Bronchial epithelial cell (primary cell): ENCODE measurements around the gene MDH1B. TPM values are rescaled to one million over a fixed set of nuclear protein-coding genes. Genes with fewer than 3 reads are reported as not detected.

ENCODE experiments used
- DNase-seq: peaks from one replicate; pipeline ENCODE4 v3.0.0-alpha.2; 2010; ENCODE audit warnings: low read depth
- FAIRE-seq: peaks from 2 replicates; lab custom pipeline; 2011; peaks lifted over from hg19 to GRCh38; lab: Jason Lieb, UNC
- H3K27me3 ChIP-seq: 2 replicates; pipeline ENCODE4 v1.5.1; 2011; ENCODE audit warnings: low read length; ENCODE audit not compliant: control insufficient read depth, insufficient read depth
- H3K36me3 ChIP-seq: 2 replicates; pipeline ENCODE4 v1.5.1; 2011; ENCODE audit warnings: low read length; ENCODE audit not compliant: control insufficient read depth, insufficient read depth
- H3K4me3 ChIP-seq: 2 replicates; pipeline ENCODE4 v1.5.1; 2011; ENCODE audit warnings: mild to moderate bottlenecking, low read depth, low read length, control low read depth
- total RNA-seq: library from RNA; depleted of rRNA; stranded (reverse); fragments of >200 nt; gene quantifications from 2 replicates; pipeline ENCODE4 v1.2.1, GENCODE V29; 2014
- TF ChIP-seq, protein P1 (sequence below): IDR thresholded peaks from 2 replicates; pipeline ENCODE4 v1.5.1; 2011; ENCODE audit warnings: mild to moderate bottlenecking, moderate library complexity, low read length, control low read depth, inconsistent platforms; ENCODE audit not compliant: insufficient read depth, severe bottlenecking

Gene MDH1B
- total RNA-seq, 1 donor from 2014 or later: not detected

DNA sequence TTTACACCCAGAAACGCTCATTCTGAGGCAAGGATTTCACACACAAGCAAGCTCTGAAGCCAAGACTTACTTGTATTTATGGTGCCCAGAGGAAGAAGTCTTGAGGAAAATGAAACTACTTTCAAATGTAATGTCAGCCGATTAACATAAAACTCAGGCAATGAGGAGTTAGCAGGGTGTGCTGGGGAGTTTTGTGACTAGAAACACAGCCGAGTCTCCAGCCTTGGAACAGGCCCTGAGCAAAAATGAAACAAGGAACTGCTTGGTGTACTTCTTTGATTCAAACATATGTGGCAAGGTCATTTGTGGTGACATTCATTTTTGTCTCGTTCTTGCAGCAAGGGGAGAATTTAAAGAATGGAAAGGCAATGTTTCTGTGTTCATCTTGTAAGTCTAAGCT is 51.4 kb downstream of the MDH1B start:
- Histone ChIP-seq H3K27me3 (no peaks in the 10 kb centered on the region), H3K4me3 (no peak overlapping the region), H3K36me3 (no peaks in the 10 kb centered on the region)
- DNase-seq (no peak), FAIRE-seq (no peak)
- TF ChIP-seq, protein P1, sequence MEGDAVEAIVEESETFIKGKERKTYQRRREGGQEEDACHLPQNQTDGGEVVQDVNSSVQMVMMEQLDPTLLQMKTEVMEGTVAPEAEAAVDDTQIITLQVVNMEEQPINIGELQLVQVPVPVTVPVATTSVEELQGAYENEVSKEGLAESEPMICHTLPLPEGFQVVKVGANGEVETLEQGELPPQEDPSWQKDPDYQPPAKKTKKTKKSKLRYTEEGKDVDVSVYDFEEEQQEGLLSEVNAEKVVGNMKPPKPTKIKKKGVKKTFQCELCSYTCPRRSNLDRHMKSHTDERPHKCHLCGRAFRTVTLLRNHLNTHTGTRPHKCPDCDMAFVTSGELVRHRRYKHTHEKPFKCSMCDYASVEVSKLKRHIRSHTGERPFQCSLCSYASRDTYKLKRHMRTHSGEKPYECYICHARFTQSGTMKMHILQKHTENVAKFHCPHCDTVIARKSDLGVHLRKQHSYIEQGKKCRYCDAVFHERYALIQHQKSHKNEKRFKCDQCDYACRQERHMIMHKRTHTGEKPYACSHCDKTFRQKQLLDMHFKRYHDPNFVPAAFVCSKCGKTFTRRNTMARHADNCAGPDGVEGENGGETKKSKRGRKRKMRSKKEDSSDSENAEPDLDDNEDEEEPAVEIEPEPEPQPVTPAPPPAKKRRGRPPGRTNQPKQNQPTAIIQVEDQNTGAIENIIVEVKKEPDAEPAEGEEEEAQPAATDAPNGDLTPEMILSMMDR: no peak

GRCh38 chr2:206708286-206708685 is 56.8 kb downstream of the MDH1B start:
- H3K27me3 ChIP-seq: no peaks in the 10 kb centered on the region

DNA sequence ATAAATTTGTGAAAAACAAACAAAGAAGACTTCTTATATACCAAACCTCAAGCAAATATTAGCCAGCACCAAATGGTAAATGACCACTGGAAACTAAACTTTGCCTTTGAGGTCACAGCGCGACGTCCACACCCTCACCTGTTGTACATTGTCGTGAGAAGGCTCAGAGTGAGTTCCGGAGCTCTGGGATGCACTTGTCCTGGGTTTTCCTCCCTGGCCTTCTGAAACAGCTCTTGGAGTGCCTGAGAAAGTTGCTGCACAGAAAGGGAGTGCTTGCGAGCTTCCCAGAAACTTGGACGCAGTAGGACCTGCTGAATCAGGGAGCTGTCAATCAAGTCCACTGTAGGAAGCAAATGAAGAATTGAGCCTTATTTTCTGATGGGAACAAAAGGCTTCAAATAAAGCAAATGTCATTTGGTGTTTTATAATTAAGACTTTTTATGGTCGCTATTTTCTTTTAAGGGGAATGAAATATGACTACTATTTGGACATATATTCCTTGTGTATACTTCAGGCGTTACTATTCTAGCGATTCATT is 57.9 kb downstream of the MDH1B start:
- FAIRE-seq: no peak
- H3K27me3 ChIP-seq: no peaks in the 10 kb centered on the region
- DNase-seq: no peak
- H3K4me3 ChIP-seq: no peak overlapping the region
- TF ChIP-seq, protein P1: no peak
- no peaks in the 10 kb centered on the region for H3K36me3 ChIP-seq

More at GRCh38 chr2:206708286-206708685, 56.8 kb downstream of the MDH1B start:
- Histone ChIP-seq H3K36me3 (no peaks in the 10 kb centered on the region), H3K4me3 (no peak overlapping the region)
- DNase-seq (no peak), FAIRE-seq (no peak)
- TF ChIP-seq, protein P1: no peak

GRCh38 chr2:206701952-206702605 is 63.0 kb downstream of the MDH1B start:
- TF ChIP-seq, protein P1: no peak
- no peaks in the 10 kb centered on the region for H3K36me3 ChIP-seq
- FAIRE-seq: no peak
- no peak overlapping the region for H3K4me3 ChIP-seq
- DNase-seq: no peak
- H3K27me3 ChIP-seq: no peaks in the 10 kb centered on the region

DNA sequence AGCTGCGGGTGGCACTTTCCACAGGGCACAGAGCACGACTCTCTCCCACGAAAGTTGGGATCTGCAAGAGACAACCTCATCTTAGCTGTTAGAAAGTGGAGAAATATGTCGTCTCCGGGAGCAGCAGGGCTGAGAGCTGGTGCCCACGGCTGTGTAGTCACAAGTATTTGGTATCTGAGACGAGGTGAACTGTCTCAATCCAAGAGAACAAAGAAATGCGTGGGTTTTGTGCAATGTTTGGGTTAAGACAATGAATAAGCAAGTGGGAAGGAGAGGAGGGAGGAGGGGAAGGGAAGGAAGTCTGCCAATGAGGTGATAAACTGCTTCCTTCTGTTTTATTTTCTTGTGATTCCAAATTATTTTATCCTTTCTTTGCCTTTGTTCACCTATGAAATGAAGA is 65.0 kb downstream of the MDH1B start:
- H3K36me3 ChIP-seq: no peaks in the 10 kb centered on the region
- no peak overlapping the region for H3K4me3 ChIP-seq
- no peak for FAIRE-seq
- TF ChIP-seq, protein P1: no peak
- DNase-seq: peak; percentile 26
- no peaks in the 10 kb centered on the region for H3K27me3 ChIP-seq
